H1 (cell line): Measurements from ENCODE around the gene MXD1. TPM values are rescaled to one million over a fixed set of nuclear protein-coding genes. Genes with fewer than 3 reads are reported as not detected.

ENCODE experiments used
- ATF3 ChIP-seq: IDR thresholded peaks from 2 replicates; pipeline ENCODE4 v1.6.1; 2011; ENCODE audit warnings: low read depth, mild to moderate bottlenecking, low read length; ENCODE audit not compliant: insufficient read depth
- TAF1 ChIP-seq: IDR thresholded peaks from 2 replicates; pipeline ENCODE4 v1.6.1; 2011; ENCODE audit warnings: mild to moderate bottlenecking, low read depth, low read length
- polyA plus RNA-seq, 7 experiments: library from polyadenylated mRNA; depleted of rRNA in 3 of 7; stranded (reverse) in 5 of 7; unstranded in 2 of 7; fragments of >200 nt in 5 of 7; fragments of 200-250 nt in 2 of 7; gene quantifications; 1 replicate in 5 of 7; 2 replicates in 1 of 7; 4 replicates in 1 of 7; pipeline versions ENCODE4 v1.2.1 to v1.2.3, GENCODE V29; 2011 to 2013; ENCODE audit warnings: missing spikeins in 2 of 7, mixed read lengths in 2 of 7
- total RNA-seq: library from RNA; stranded (reverse); fragmentation: NEBNext Ultra II Directional; extraction: Animal tissue kit (Norgen Biotek cat#: 25700); gene quantifications from 2 replicates; pipeline ENCODE4 v1.2.1, GENCODE V29; 2021

MXD1 gene
- total and polyA plus RNA-seq, 2 of the 8 experiments (the other 6 are each of a cell fraction or from before 2014, with no cell fraction given) = 1.6 to 2.6 TPM

GRCh38 chr2:69946351-69947324, 31.7 kb downstream of the MXD1 start (continued):
- TF ChIP-seq ATF3 (no peak), TAF1 (no peak)
- TF ChIP-seq, all 59 proteins: peak for 0
